Measurements from ENCODE around the gene DAB1. TPM values are rescaled to one million over a fixed set of nuclear protein-coding genes. Genes with fewer than 3 reads are reported as not detected.
"Not testable (repeated sequence)": the region's sequence is repeated elsewhere in the genome, so short reads cannot be mapped to it uniquely, and the experiment has no call there.

Gene DAB1
- total and polyA plus RNA-seq, 5 experiments from 2014 or later = 0.16 to 0.53 (median 0.42) TPM; not detected in 2

DNA sequence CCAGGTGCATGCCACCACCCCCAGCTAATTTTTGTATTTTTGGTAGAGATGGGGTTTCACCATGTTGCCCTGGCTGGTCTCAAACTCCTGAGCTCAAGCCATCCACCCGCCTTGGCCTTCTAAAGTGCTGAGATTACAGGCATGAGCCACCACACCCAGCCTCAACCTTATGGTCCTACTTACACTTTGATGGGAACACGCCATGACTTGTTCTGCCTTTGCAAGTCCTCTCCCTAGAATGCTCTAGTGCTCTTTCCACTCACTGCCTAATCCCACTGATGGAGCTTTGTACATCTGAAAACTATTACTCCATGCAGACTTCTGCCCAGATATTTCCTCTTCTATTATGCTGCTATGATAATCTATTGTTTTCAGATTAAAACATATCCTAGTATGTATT, 174.3 kb downstream of the DAB1 start:
- no peak overlapping the region for H3K27ac Mint-ChIP-seq
- no peaks in the 10 kb centered on the region for H3K4me1 Mint-ChIP-seq
- peaks cover 0 to 13% (median 4%) of the 10 kb centered on the region in 9 donors for H3K9me3 Mint-ChIP-seq
- H3K4me3 Mint-ChIP-seq = no peak overlapping the region
- DNase-seq (no peak), ATAC-seq (no peak)
- H3K27me3 Mint-ChIP-seq = peaks cover 0 to 15% (median 10%) of the 10 kb centered on the region in 5 donors
- POLR2A ChIA-PET = no interaction called here
- H3K36me3 Mint-ChIP-seq = no peaks in the 10 kb centered on the region

DNA sequence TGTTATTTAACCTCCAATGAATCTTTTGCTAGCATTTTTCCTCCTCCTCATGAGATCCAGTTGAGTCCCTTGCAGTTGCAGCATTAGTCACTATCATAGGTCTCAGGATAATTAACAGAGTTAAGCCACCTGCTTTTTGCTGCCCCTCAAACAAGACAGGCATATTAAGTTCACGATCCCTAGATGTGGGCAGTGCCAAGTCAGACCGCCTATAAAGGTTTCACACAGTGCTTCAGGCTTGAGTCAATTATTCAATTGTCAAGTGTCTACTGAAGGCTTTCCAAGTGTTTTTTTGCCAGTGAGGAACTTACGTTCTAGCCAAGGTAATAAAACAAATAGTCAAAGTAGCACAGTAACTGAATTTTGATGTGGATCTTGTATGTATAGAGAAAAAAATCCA, 175.0 kb downstream of the DAB1 start:
- Mint-ChIP-seq H3K27me3 (peaks cover 0 to 18% (median 10%) of the 10 kb centered on the region in 5 donors), H3K27ac (no peak overlapping the region), H3K9me3 (peaks cover 0 to 13% (median 4%) of the 10 kb centered on the region in 9 donors), H3K4me3 (no peak overlapping the region), H3K4me1 (no peaks in the 10 kb centered on the region), H3K36me3 (no peaks in the 10 kb centered on the region)
- ATAC-seq (no peak), DNase-seq (no peak)
- POLR2A ChIA-PET = no interaction called here

DNA sequence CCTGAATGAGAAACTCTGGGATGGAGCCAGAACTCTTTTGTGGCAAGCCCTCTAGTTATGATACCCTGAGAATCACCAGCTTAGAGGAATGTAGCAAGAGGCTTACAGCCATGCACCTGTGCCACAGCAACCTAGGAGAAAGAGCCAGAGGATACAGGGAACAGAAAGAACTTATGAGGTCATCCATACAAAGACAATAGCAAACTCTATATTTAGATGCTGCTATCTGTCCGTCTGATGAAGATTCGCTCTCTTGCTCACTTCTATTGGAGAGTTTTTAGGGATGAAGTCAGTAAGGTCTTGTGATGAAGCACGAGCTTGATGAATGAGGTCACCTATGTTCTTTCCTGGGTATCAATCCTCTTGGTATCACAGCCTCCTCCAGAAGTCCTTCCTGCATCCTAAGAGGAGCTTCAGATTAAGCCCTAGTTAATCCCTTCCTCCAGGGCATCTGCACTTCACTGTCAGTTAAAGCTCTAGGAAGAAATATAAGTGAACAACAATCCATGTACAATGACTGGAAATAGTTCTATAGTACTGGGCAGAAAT, 185.6 kb downstream of the DAB1 start:
- Mint-ChIP-seq H3K27me3 (peaks cover 0 to 5% (median 3%) of the 10 kb centered on the region in 5 donors), H3K36me3 (no peaks in the 10 kb centered on the region), H3K27ac (no peak overlapping the region), H3K9me3 (peaks cover 0 to 6% (median 0%) of the 10 kb centered on the region in 9 donors), H3K4me1 (peaks cover 0 to 2% (median 0%) of the 10 kb centered on the region in 4 donors), H3K4me3 (no peak overlapping the region)
- POLR2A ChIA-PET = no interaction called here
- ATAC-seq = no peak
- no peak for DNase-seq

DNA sequence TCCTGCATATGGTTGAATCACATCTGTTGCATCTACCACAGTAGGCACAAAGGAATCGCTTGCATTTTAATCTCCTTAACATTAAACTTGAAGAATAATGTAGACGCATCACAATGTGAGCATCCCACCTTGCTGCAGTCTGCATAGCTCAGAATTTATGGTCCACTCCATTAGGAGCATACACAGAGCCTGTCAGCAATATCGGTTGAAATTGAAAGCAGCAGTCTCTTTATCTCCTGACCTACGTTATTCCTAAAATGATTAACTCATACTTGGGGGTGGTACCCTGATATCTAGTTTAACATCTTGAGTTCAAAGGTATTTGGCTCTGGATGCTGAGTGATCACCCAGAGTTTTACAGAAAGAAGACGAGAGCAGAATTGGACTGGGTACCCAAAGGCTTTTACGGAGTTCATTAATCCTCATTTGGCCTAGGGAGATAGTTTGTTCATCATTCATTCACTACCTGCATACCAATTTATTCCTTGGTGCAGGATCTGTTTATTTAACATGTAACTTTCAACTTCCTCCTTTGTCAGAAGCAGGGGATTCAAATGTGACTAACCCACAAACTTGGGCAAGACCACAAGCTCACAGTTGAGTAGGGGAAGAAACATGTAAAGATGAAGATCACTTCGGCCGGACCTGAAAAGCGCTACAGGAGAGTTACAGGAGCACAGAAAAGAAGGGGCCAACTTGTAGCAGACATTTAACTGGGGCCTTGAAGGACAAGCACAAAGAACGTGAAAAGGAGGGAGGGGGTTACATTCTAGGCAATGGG, 187.9 kb downstream of the DAB1 start:
- Mint-ChIP-seq H3K9me3 (peaks cover 0 to 6% (median 0%) of the 10 kb centered on the region in 9 donors), H3K27ac (no peak overlapping the region), H3K4me1 (peaks cover 0 to 2% (median 0%) of the 10 kb centered on the region in 4 donors), H3K27me3 (peaks cover 0 to 8% (median 5%) of the 10 kb centered on the region in 5 donors), H3K4me3 (no peak overlapping the region), H3K36me3 (no peaks in the 10 kb centered on the region)
- POLR2A ChIA-PET = no interaction called here
- DNase-seq (no peak), ATAC-seq (no peak)

DNA sequence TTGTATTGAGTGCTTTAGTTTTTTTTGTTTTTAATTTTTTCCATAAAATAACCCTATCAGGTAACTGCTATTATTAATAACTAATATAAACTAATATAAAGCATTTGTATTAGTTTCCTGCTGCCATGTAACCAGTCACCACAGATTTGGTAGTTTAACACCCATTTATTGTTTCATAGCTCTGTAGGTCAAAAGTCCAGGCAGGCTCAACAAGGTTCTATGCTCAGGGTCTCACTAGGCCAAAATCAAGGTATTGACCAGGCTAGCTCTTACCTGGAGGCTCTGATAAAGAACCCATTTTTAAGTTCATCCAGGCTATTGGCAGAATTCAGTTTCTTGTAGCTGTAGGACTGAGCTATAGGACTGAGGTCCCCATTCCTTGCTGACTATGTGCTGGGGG, 189.4 kb downstream of the DAB1 start:
- peaks cover 0 to 6% (median 0%) of the 10 kb centered on the region in 9 donors for H3K9me3 Mint-ChIP-seq
- no peak overlapping the region for H3K4me3 Mint-ChIP-seq
- peaks cover 0 to 8% (median 5%) of the 10 kb centered on the region in 5 donors for H3K27me3 Mint-ChIP-seq
- no peak for ATAC-seq
- H3K36me3 Mint-ChIP-seq = no peaks in the 10 kb centered on the region
- H3K27ac Mint-ChIP-seq = no peak overlapping the region
- no peak for DNase-seq
- POLR2A ChIA-PET = no interaction called here
- peaks cover 0 to 2% (median 0%) of the 10 kb centered on the region in 4 donors for H3K4me1 Mint-ChIP-seq

DNA sequence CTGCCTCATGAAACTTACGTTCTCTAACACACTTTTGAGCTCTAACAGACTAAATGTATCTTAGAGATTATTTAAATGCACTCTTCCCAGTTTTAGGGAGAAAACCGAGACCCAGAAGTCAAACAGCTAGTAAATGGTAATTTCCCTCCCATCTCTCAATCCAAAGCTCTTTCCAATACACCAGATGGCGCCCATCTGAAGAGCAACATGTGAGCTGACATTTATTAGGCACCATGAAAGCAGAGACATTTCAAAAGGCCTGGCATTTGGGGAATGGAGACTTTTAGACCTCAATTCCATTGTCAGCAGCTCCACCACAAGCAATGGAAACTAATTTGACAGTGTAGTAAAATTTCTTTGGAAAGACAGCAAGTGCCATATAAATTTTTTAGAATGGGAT, 191.4 kb downstream of the DAB1 start:
- DNase-seq = no peak
- Mint-ChIP-seq H3K4me3 (no peak overlapping the region), H3K27me3 (peaks cover 0 to 6% (median 5%) of the 10 kb centered on the region in 5 donors), H3K36me3 (no peaks in the 10 kb centered on the region), H3K4me1 (peaks cover 0 to 2% (median 0%) of the 10 kb centered on the region in 4 donors), H3K27ac (no peak overlapping the region), H3K9me3 (peaks cover 0 to 4% (median 0%) of the 10 kb centered on the region in 9 donors)
- POLR2A ChIA-PET = no interaction called here
- no peak for ATAC-seq

- H3K27ac Mint-ChIP-seq = no peak overlapping the region
- peaks cover 0 to 7% (median 3%) of the 10 kb centered on the region in 5 donors for H3K27me3 Mint-ChIP-seq
- peaks cover 0 to 2% (median 0%) of the 10 kb centered on the region in 9 donors for H3K9me3 Mint-ChIP-seq
- no peak for DNase-seq
- ATAC-seq = no peak
- POLR2A ChIA-PET = no interaction called here
- H3K4me1 Mint-ChIP-seq = no peaks in the 10 kb centered on the region
- no peak overlapping the region for H3K4me3 Mint-ChIP-seq
- H3K36me3 Mint-ChIP-seq = no peaks in the 10 kb centered on the region
Measured at GRCh38 chr1:57229998-57230397, 193.9 kb downstream of the DAB1 start.

DNA sequence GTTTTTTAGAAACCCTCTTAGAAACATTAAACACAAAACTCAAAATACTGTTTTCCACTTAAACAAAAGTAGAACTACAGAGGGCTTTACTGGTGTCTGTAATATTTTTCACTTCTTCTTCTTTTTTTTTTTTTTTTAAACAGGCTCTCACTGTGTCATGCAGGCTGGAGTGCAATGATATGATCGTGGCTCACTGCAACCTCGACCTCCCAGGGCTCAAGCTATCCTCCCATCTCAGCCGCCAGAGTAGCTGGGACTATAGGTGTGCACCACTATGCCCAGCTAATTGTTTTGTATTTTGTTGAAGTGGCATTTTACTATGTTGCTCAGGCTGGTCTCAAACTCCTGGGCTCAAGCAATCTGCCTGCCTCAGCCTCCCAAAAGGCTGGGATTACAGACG, 194.8 kb downstream of the DAB1 start:
- H3K27me3 Mint-ChIP-seq = peaks cover 0 to 7% (median 3%) of the 10 kb centered on the region in 5 donors
- H3K4me1 Mint-ChIP-seq = no peaks in the 10 kb centered on the region
- H3K36me3 Mint-ChIP-seq = no peaks in the 10 kb centered on the region
- ATAC-seq (no peak), DNase-seq (no peak)
- H3K9me3 Mint-ChIP-seq = peaks cover 0 to 2% (median 0%) of the 10 kb centered on the region in 9 donors
- no peak overlapping the region for H3K27ac Mint-ChIP-seq
- H3K4me3 Mint-ChIP-seq = no peak overlapping the region
- POLR2A ChIA-PET = no interaction called here

DNA sequence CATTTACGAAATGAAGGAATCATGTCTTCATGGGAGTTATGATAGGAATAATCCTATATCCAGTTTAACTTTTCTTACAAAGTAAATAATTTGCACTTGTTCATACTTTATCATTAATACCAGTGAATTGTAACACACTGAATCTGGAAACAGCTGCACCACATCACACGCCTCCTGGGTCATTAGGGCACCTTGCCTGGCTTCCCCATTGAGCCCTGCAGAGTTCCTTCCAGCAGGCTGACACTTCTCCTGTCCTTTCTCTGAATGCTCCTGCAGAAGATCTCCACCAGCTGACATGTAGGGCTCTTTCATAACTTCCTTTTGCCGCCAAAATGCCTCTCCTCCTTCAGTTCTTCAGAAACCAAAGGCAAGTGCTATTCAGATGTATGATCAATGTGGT, 201.1 kb downstream of the DAB1 start:
- Mint-ChIP-seq H3K27ac (no peak overlapping the region), H3K36me3 (no peaks in the 10 kb centered on the region), H3K9me3 (peaks cover 0 to 4% (median 0%) of the 10 kb centered on the region in 9 donors), H3K27me3 (peaks cover 0 to 7% (median 0%) of the 10 kb centered on the region in 5 donors), H3K4me1 (no peaks in the 10 kb centered on the region), H3K4me3 (no peak overlapping the region)
- POLR2A ChIA-PET = no interaction called here
- DNase-seq = no peak
- ATAC-seq = no peak

DNA sequence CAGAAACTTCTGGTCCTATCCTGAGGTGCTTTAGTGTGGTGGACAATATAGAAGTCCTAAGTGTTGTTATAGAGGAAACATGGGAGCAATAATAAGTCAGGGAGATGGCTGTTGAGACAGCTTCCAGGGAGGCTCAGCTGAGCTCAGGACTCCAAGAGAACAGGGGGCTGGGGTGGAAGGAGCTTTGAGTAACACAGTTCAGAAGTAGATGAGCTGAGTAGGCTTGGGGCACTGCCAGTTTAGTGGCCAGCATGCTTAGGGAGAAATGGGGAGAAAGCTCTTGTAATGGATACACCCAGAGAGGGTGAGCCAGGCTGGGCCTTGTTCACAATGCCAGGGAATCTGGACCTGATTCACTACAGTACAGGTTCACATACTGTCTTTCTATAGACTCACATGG, 201.6 kb downstream of the DAB1 start:
- no peaks in the 10 kb centered on the region for H3K36me3 Mint-ChIP-seq
- ATAC-seq (no peak), DNase-seq (no peak)
- no peaks in the 10 kb centered on the region for H3K4me1 Mint-ChIP-seq
- H3K9me3 Mint-ChIP-seq = peaks cover 0 to 4% (median 0%) of the 10 kb centered on the region in 9 donors
- H3K27ac Mint-ChIP-seq = no peak overlapping the region
- H3K4me3 Mint-ChIP-seq = no peak overlapping the region
- POLR2A ChIA-PET = no interaction called here
- peaks cover 0 to 5% (median 0%) of the 10 kb centered on the region in 5 donors for H3K27me3 Mint-ChIP-seq

- H3K27me3 Mint-ChIP-seq, H3K9me3 Mint-ChIP-seq, H3K4me3 Mint-ChIP-seq, ATAC-seq, H3K36me3 Mint-ChIP-seq, DNase-seq, H3K4me1 Mint-ChIP-seq, POLR2A ChIA-PET, H3K27ac Mint-ChIP-seq: not testable (repeated sequence)
Measured at GRCh38 chr1:57220905-57221304, 203.0 kb downstream of the DAB1 start.

- Mint-ChIP-seq H3K36me3 (no peaks in the 10 kb centered on the region), H3K4me1 (no peaks in the 10 kb centered on the region), H3K27ac (no peak overlapping the region), H3K4me3 (no peak overlapping the region), H3K9me3 (peaks cover 0 to 4% (median 0%) of the 10 kb centered on the region in 9 donors), H3K27me3 (peaks cover 0 to 6% (median 0%) of the 10 kb centered on the region in 5 donors)
- POLR2A ChIA-PET = no interaction called here
- DNase-seq (no peak), ATAC-seq (no peak)
Measured at GRCh38 chr1:57218487-57219079, 205.3 kb downstream of the DAB1 start.

GRCh38 chr1:57217905-57218304, 206.0 kb downstream of the DAB1 start:
- POLR2A ChIA-PET = no interaction called here
- Mint-ChIP-seq H3K4me1 (no peaks in the 10 kb centered on the region), H3K36me3 (no peaks in the 10 kb centered on the region), H3K27me3 (peaks cover 0 to 6% (median 0%) of the 10 kb centered on the region in 5 donors), H3K9me3 (peaks cover 0 to 4% (median 0%) of the 10 kb centered on the region in 9 donors), H3K4me3 (no peak overlapping the region), H3K27ac (no peak overlapping the region)
- no peak for DNase-seq
- ATAC-seq = no peak

Data from naive thymus-derived CD8-positive, alpha-beta T cell (primary cell).